Activated CD8-positive, alpha-beta memory T cell treated with anti-CD3 and anti-CD28 coated beads for 4 hours (primary cell): ENCODE measurements around the gene OR51B4.
"Not testable (repeated sequence)": the region's sequence is repeated elsewhere in the genome, so short reads cannot be mapped to it uniquely, and the experiment has no call there.

Experiments
- DNase-seq, 2 donors: peaks; one replicate each; pipeline ENCODE4 v3.0.0-alpha.2; 2020; ENCODE audit warnings: low read depth in 2 of 2

The OR51B4 gene

GRCh38 chr11:5301846-5302245 is at the start of gene OR51B4:
OR51B4 (minus strand) TSS chr11:5301946; CDS start chr11:5301946, 0 bp downstream.
- DNase-seq, result no peak

- DNase-seq, result no peak
These were observed 49.5 kb upstream of the OR51B4 start, which contains the start of gene OR51B6 for GRCh38 chr11:5351208-5351607. OR51B6 (plus strand) TSS chr11:5351508; CDS start chr11:5351508, 0 bp downstream.

- DNase-seq, result no peak
These were observed 47.8 kb upstream of the OR51B4 start for GRCh38 chr11:5349550-5349949.

- no peak for DNase-seq
These were observed 46.9 kb upstream of the OR51B4 start for GRCh38 chr11:5348551-5349194.

- no peak for DNase-seq
These were observed 44.1 kb upstream of the OR51B4 start for GRCh38 chr11:5345831-5346230.

GRCh38 chr11:5343474-5344335 is 42.0 kb upstream of the OR51B4 start, which contains the start of gene OR51B5:
OR51B5 (minus strand) TSS chr11:5343524; CDS start chr11:5343524, 0 bp downstream.
- DNase-seq, result no peak

GRCh38 chr11:5339771-5340322 is 38.1 kb upstream of the OR51B4 start:
- DNase-seq, result no peak

- DNase-seq, result not testable (repeated sequence)
These were observed 35.5 kb upstream of the OR51B4 start for GRCh38 chr11:5337253-5337652.

GRCh38 chr11:5336331-5336730 is 34.6 kb upstream of the OR51B4 start:
- no peak for DNase-seq

- DNase-seq, result no peak
These were observed 33.4 kb upstream of the OR51B4 start for GRCh38 chr11:5335170-5335569.

GRCh38 chr11:5324197-5324596 is 22.5 kb upstream of the OR51B4 start, which contains the start of gene OR51B2:
OR51B2 (minus strand) TSS chr11:5324297; CDS start chr11:5324297, 0 bp downstream.
- no peak for DNase-seq

GRCh38 chr11:5317292-5317691 is 15.5 kb upstream of the OR51B4 start:
- no peak for DNase-seq

GRCh38 chr11:5313326-5314023 is 11.7 kb upstream of the OR51B4 start:
- not testable (repeated sequence) for DNase-seq

- no peak for DNase-seq
These were observed 8.7 kb upstream of the OR51B4 start for GRCh38 chr11:5310423-5310822.

GRCh38 chr11:5307256-5308019 is 5.7 kb upstream of the OR51B4 start:
- no peak for DNase-seq

GRCh38 chr11:5304046-5304445 is 2.3 kb upstream of the OR51B4 start:
- DNase-seq, result no peak

- DNase-seq, result no peak
These were observed 1.9 kb upstream of the OR51B4 start for GRCh38 chr11:5303626-5304025.

- DNase-seq, result no peak
These were observed 1.5 kb downstream of the OR51B4 start for GRCh38 chr11:5300251-5300650.

GRCh38 chr11:5298451-5298850 is 3.3 kb downstream of the OR51B4 start:
- no peak for DNase-seq

- DNase-seq, result no peak
These were observed 3.9 kb downstream of the OR51B4 start for GRCh38 chr11:5297721-5298323.
